NT2/D1 (cell line): ENCODE measurements around the gene PARD3.

Experiments
- SUZ12 ChIP-seq: IDR thresholded peaks from 2 replicates; pipeline ENCODE4 v1.6.1; 2011; ENCODE audit not compliant: insufficient read length, insufficient read depth; ENCODE audit errors: extremely low read depth
- ZNF274 ChIP-seq: IDR thresholded peaks from 2 replicates; pipeline ENCODE4 v1.6.1; 2011; ENCODE audit warnings: mild to moderate bottlenecking, low read depth, low read length

DNA sequence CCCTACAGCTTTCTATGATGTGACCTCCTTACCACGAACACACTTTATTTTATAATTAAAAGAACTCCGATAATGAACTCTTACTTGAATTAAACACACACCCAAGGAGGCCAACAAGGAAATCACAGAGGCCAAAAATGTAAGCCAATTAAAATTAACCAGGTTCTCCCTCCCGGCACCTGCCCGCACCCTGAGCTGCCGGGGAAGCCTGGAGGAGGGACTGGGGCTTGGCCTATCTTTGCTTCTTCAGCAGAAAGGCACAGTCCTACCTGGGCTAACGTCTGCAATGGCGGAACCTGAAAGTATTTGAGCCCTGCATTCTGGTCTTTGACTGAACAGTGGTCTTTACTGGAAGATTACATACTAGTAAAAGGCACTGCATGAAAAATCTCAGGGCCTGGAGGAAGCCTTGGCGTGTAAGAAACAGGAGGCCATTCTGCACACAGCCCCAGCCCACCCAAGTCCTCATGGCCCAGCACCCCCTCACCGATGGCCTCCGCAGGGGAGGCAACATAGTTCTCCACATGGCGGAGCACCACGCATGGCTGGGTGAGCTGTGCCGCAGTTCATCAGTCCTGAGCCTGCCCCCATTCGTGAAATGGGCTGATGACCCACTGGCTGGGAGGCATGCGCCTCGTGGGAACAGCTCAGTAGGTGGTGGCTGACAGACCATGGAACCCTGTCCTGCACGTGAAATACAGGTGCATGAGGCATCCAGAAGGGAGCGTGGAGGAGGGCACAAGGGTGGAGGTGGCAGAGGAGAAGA is 173.8 kb downstream of the PARD3 start:
- TF ChIP-seq SUZ12 (no peak), ZNF274 (no peak)
